ENCODE results near the gene CCDC97.

DNA sequence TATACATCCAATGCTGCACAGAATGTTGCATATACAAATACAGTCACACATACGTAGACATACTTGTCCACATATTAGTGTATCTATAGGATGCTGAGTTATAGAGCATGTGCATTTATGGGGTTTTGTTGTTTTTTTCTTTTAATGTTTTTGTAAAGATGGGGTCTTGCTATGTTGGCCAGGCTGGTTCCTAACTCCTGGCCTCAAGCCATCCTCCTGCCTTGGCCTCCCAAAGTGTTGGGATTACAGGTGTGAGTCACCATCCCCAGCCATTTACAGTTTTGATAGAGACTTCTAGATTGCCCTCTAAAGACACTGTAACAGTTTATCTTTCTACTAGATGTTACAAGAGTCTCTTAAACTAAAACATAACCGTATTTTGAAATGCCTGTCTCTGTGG, 31.5 kb upstream of the CCDC97 start:
- no peak for TF ChIP-seq CTCF (IDR thresholded peaks at IDR 0.05)
- no peak for TF ChIP-seq POLR2A (IDR thresholded peaks at IDR 0.05)
